Measurements from ENCODE around the gene CDIP1. TPM values are rescaled to one million over a fixed set of nuclear protein-coding genes. Genes with fewer than 3 reads are reported as not detected.

CDIP1 gene
- total and polyA plus RNA-seq, 9 of the 15 experiments (the other 6 are each of a cell fraction or from before 2014, with no cell fraction given), result 0.29 TPM; not detected in 8

DNA sequence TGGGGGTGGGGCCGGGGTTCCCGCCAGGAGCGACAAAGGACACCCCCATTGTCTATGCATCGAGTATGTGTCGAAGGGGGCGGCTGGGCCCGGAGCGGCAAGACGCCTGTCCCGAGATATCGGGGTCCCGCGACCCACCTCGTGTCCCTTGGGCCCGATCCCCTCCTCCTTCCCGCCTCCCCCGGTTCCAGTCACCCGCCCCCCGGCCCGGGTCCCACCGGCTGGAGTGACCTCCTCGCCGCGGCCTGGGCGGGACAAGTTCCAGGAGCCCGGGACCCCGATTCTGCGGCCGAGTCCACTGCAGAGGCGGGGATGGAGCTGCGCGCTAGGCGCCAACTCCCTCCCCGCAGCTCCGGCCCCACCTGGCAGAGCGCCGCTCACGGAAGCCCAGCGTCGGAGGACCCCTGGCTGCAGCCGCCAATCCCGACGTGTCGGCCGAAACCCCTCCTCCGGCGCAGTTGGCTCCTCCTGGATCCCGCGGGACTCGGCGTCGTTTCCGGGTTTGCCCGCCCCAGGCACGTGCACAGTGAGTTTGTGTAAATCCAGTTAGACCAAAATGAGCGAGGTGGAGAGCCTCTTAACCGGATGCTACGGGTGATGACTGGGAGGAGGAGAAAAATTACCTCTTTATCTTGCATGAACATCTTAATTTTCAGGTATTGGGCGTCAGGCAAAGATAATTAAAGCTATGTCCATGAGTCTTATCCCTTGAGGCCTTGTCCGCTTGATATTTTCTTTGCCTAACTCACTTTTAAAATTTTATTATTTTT lies 64.2 kb downstream of the CDIP1 start, which contains the start of gene NMRAL1 (continued):
- TF ChIP-seq SP2 (IDR thresholded peaks at IDR 0.05; ENCODE audit: extremely low read depth, low read depth, low read length, poor library complexity, severe bottlenecking) (peak; percentile 51), CBX3 (IDR thresholded peaks at IDR 0.05; ENCODE audit: borderline replicate concordance in 1 of 2, low read length in 2 of 2) (peak in 1 of 2 experiments; percentile 77; a peak in 2 of 3 replicates), SUPT5H (IDR thresholded peaks at IDR 0.05) (peak; percentile 84), TOE1 (IDR thresholded peaks at IDR 0.05; ENCODE audit: borderline replicate concordance) (peak; percentile 39; the same call in 1 of the 2 replicates), TOE1 (CRISPR knock-in tag; IDR thresholded peaks at IDR 0.05; ENCODE audit: borderline replicate concordance, low read depth) (no peak), JUND (IDR thresholded peaks at IDR 0.05; ENCODE audit: borderline replicate concordance, low read depth, low read length) (peak; percentile 50; the same call in 1 of the 2 replicates), JUND (tag; IDR thresholded peaks at IDR 0.05; ENCODE audit: borderline replicate concordance, low read depth, low read length) (no peak; the same call in 2 of the 3 replicates), MYNN (IDR thresholded peaks at IDR 0.05) (0 out of 2 replicates have a peak, but pooled peaks have one; percentile 34), MYNN (CRISPR knock-in tag; IDR thresholded peaks at IDR 0.05) (no peak), RAD51 (IDR thresholded peaks at IDR 0.05; ENCODE audit: borderline replicate concordance, low read depth) (peak; percentile 79), ZNF668 (CRISPR knock-in tag; IDR thresholded peaks at IDR 0.05) (no peak), CTBP1 (IDR thresholded peaks at IDR 0.05; ENCODE audit: borderline replicate concordance) (peak; percentile 54; the same call in 1 of the 2 replicates)
- TF ChIP-seq, protein P1, sequence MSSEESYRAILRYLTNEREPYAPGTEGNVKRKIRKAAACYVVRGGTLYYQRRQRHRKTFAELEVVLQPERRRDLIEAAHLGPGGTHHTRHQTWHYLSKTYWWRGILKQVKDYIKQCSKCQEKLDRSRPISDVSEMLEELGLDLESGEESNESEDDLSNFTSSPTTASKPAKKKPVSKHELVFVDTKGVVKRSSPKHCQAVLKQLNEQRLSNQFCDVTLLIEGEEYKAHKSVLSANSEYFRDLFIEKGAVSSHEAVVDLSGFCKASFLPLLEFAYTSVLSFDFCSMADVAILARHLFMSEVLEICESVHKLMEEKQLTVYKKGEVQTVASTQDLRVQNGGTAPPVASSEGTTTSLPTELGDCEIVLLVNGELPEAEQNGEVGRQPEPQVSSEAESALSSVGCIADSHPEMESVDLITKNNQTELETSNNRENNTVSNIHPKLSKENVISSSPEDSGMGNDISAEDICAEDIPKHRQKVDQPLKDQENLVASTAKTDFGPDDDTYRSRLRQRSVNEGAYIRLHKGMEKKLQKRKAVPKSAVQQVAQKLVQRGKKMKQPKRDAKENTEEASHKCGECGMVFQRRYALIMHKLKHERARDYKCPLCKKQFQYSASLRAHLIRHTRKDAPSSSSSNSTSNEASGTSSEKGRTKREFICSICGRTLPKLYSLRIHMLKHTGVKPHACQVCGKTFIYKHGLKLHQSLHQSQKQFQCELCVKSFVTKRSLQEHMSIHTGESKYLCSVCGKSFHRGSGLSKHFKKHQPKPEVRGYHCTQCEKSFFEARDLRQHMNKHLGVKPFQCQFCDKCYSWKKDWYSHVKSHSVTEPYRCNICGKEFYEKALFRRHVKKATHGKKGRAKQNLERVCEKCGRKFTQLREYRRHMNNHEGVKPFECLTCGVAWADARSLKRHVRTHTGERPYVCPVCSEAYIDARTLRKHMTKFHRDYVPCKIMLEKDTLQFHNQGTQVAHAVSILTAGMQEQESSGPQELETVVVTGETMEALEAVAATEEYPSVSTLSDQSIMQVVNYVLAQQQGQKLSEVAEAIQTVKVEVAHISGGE (CRISPR knock-in tag; IDR thresholded peaks at IDR 0.05), result peak in 1 of 3 experiments; percentile 50; a peak in 1 of 6 replicates
- TF ChIP-seq, protein P2, sequence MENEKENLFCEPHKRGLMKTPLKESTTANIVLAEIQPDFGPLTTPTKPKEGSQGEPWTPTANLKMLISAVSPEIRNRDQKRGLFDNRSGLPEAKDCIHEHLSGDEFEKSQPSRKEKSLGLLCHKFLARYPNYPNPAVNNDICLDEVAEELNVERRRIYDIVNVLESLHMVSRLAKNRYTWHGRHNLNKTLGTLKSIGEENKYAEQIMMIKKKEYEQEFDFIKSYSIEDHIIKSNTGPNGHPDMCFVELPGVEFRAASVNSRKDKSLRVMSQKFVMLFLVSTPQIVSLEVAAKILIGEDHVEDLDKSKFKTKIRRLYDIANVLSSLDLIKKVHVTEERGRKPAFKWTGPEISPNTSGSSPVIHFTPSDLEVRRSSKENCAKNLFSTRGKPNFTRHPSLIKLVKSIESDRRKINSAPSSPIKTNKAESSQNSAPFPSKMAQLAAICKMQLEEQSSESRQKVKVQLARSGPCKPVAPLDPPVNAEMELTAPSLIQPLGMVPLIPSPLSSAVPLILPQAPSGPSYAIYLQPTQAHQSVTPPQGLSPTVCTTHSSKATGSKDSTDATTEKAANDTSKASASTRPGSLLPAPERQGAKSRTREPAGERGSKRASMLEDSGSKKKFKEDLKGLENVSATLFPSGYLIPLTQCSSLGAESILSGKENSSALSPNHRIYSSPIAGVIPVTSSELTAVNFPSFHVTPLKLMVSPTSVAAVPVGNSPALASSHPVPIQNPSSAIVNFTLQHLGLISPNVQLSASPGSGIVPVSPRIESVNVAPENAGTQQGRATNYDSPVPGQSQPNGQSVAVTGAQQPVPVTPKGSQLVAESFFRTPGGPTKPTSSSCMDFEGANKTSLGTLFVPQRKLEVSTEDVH (IDR thresholded peaks at IDR 0.05; ENCODE audit: low read depth, partially characterized antibody), result peak; percentile 70
- TF ChIP-seq, protein P3, sequence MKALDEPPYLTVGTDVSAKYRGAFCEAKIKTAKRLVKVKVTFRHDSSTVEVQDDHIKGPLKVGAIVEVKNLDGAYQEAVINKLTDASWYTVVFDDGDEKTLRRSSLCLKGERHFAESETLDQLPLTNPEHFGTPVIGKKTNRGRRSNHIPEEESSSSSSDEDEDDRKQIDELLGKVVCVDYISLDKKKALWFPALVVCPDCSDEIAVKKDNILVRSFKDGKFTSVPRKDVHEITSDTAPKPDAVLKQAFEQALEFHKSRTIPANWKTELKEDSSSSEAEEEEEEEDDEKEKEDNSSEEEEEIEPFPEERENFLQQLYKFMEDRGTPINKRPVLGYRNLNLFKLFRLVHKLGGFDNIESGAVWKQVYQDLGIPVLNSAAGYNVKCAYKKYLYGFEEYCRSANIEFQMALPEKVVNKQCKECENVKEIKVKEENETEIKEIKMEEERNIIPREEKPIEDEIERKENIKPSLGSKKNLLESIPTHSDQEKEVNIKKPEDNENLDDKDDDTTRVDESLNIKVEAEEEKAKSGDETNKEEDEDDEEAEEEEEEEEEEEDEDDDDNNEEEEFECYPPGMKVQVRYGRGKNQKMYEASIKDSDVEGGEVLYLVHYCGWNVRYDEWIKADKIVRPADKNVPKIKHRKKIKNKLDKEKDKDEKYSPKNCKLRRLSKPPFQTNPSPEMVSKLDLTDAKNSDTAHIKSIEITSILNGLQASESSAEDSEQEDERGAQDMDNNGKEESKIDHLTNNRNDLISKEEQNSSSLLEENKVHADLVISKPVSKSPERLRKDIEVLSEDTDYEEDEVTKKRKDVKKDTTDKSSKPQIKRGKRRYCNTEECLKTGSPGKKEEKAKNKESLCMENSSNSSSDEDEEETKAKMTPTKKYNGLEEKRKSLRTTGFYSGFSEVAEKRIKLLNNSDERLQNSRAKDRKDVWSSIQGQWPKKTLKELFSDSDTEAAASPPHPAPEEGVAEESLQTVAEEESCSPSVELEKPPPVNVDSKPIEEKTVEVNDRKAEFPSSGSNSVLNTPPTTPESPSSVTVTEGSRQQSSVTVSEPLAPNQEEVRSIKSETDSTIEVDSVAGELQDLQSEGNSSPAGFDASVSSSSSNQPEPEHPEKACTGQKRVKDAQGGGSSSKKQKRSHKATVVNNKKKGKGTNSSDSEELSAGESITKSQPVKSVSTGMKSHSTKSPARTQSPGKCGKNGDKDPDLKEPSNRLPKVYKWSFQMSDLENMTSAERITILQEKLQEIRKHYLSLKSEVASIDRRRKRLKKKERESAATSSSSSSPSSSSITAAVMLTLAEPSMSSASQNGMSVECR (CRISPR knock-in tag; IDR thresholded peaks at IDR 0.05), result peak; percentile 36; the same call in 1 of the 2 replicates
